GM13976 (cell line): ENCODE measurements around the gene RIC8A.
A peak's percentile ranks its signal among the peaks of the same experiment; 100 is the strongest.
"Not testable (repeated sequence)": the region's sequence is repeated elsewhere in the genome, so short reads cannot be mapped to it uniquely, and the experiment has no call there.

Experiments
- DNase-seq: peaks from one replicate; pipeline ENCODE4 v3.0.0; 2012; ENCODE audit warnings: low spot score
- CTCF ChIP-seq: IDR thresholded peaks from 2 replicates; pipeline ENCODE4 v1.5.1; 2012; ENCODE audit warnings: borderline replicate concordance, mild to moderate bottlenecking; ENCODE audit not compliant: insufficient read depth; ENCODE audit errors: extremely low read depth, missing control alignments, control extremely low read depth
- in situ Hi-C: fragments of 300-500 bp; cut with MboI; formaldehyde crosslinking; loops from one replicate; pipeline ENCODE4 v1.12.0; 2022; ENCODE audit warnings: low sequenced_read_pairs, mixed read lengths, inconsistent platforms; ENCODE audit not compliant: unreplicated experiment

Gene RIC8A

DNA sequence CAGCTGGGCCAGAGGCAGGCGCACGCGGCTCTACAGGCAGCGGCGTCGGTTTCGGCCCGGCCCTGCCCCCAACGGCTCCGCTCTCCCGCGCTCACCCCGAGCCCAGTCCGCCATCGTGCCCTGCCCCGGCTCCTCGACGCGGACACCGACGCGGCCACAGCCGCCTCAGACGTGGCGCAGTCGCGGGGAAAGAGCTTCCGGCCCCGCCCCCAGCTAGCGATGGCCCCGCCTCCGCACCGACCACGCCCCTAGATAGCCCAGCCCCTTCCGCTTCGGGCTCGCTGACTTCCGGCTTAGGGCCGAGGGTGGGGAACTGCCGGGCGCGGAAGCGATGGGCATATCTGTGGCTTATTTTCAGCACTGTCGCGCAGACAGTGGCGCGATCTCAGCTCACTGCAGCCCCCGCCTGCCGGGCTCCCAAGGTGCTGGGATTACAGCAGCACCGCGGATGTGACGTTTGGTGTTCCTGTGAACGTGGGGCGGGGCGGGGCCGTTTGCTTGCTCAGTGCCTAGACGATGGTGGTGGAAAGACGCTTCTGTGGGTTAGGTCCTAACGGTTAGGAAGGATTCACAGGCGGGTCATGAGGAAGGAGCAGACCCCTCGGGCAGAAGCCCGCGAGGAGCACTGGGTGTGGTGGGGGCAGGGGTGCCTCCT, at the start of gene RIC8A, which contains the start of gene BET1L:
RIC8A (plus strand) TSS at position 501 of the 655 bp plus-strand sequence. CDS start 1,147 bp downstream, outside the sequence.
BET1L (minus strand) TSS at position 192 of the 655 bp plus-strand sequence; CDS start at position 114, 78 bp downstream.
- TF ChIP-seq CTCF: no peak
- DNase-seq: peak; percentile 99
- in situ Hi-C loops: no loop called here

GRCh38 chr11:180242-180641, 27.3 kb upstream of the RIC8A start:
- in situ Hi-C loops, DNase-seq: not testable (repeated sequence)

DNA sequence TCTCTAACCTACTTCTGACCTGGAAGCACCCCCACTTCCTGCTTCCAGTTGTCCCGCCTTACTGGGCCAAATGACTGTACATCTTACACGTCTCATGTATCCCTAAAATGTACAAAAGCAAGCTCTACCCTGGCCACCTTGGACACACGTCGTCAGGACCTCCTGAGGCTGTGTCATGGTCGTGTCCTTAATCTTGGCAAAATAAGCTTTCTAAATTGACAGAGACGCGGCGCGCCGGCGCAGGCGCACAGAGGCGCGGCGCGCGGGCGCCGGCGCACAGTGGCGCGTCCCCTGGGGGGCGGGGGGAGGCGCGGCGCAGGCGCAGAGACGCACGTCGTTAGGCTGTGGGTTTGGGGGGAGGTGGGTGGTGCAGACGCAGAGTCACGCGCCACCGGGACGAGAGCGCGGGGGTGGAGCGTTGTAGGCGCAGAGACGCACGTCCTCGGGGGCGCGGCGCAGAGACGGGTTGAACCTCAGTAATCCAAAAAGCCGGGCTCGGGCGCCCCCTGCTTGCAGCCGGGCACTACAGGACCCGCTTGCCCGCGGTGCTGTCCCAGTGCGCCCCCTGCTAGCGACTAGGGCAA, 18.2 kb upstream of the RIC8A start:
- in situ Hi-C loops, DNase-seq: not testable (repeated sequence)

DNA sequence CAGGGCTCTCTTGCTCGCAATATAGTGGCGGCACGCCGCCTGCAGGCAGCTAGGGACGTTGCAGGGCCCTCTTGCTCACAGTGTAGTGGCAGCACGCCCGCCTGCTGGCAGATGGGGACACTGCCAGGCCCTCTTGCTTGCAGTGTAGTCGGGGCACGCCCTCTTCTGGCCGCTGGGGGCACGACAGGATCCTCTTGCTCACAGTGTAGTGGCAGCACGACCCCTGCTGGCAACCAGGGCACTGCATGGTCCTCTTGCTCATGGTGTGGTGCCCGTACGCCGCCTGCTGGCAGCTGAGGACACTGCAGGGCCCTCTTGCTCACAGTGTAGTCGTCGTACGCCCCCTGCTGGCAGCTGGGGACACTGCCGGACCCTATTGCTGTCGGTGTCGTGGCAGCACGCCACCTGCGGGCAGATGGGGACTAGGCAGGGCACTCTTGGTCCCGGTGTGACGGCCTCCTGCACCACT, 17.6 kb upstream of the RIC8A start:
- in situ Hi-C loops, DNase-seq: not testable (repeated sequence)
- TF ChIP-seq CTCF: peak; percentile 18

GRCh38 chr11:190546-190945, 17.0 kb upstream of the RIC8A start:
- in situ Hi-C loops, DNase-seq: not testable (repeated sequence)

- TF ChIP-seq CTCF: peak; percentile 43
- DNase-seq, in situ Hi-C loops: not testable (repeated sequence)
These were observed 15.7 kb upstream of the RIC8A start for GRCh38 chr11:191490-192478.

GRCh38 chr11:192674-193128, 14.8 kb upstream of the RIC8A start, which contains the start of gene SCGB1C1:
Gene SCGB1C1, plus strand, starts transcription at chr11:193078. Its CDS starts 22 bp downstream, at chr11:193100.
- DNase-seq, in situ Hi-C loops: not testable (repeated sequence)

- DNase-seq, in situ Hi-C loops: not testable (repeated sequence)
These were observed 14.0 kb upstream of the RIC8A start for GRCh38 chr11:193481-193880.
